OCI-LY7 (cell line): Measurements from ENCODE around the gene RRP12. TPM values are rescaled to one million over a fixed set of nuclear protein-coding genes. Genes with fewer than 3 reads are reported as not detected.

ENCODE experiments used
- BruUV-seq: library from RNA; stranded (reverse); fragments of 400-500 nt; replicated peaks from 2 replicates; lab custom pipeline; 2021; lab: Mats Ljungman, UMichigan
- CTCF ChIA-PET: fragments of 300-600 bp; sonication (Branson Sonifier 250); formaldehyde crosslinking; loops from one replicate; lab custom pipeline; 2022; ENCODE audit warnings: antibody characterized with exemption; ENCODE audit not compliant: unreplicated experiment; lab: Charles Lee
- POLR2A ChIA-PET: fragments of 300-600 bp; sonication (Branson Sonifier 250); formaldehyde crosslinking; loops from one replicate; lab custom pipeline; 2022; ENCODE audit warnings: antibody characterized with exemption; lab: Charles Lee
- DNase-seq: peaks from one replicate; pipeline ENCODE4 v3.0.0-alpha.2; 2015; ENCODE audit warnings: low spot score
- H2AFZ ChIP-seq: fragments of 200-600 bp; sonication (generic), shearing (Covaris generic); 2 replicates; pipeline ENCODE4 v1.6.1; 2014; ENCODE audit warnings: mild to moderate bottlenecking, antibody characterized with exemption, low read length, moderate library complexity
- H3K27ac ChIP-seq: fragments of 200-600 bp; sonication (generic); 2 replicates; pipeline ENCODE4 v1.5.1; 2014; ENCODE audit warnings: mixed run types, low read depth, mild to moderate bottlenecking, moderate library complexity, low read length, inconsistent platforms; ENCODE audit not compliant: poor library complexity, severe bottlenecking
- H3K36me3 ChIP-seq: fragments of 200-600 bp; sonication (generic); 2 replicates; pipeline ENCODE4 v1.6.1; 2014; ENCODE audit warnings: mild to moderate bottlenecking, antibody characterized with exemption, low read length, moderate library complexity, mixed read lengths; ENCODE audit not compliant: insufficient read depth
- H3K4me1 ChIP-seq: fragments of 200-600 bp; sonication (generic); 2 replicates; pipeline ENCODE4 v1.5.1; 2014; ENCODE audit warnings: mild to moderate bottlenecking, low read length; ENCODE audit not compliant: insufficient read depth, poor library complexity, severe bottlenecking
- H3K4me2 ChIP-seq: fragments of 200-600 bp; sonication (generic); 2 replicates; pipeline ENCODE4 v1.6.1; 2014; ENCODE audit warnings: mild to moderate bottlenecking, low read length
- H3K4me3 ChIP-seq: fragments of 200-600 bp; sonication (generic); 2 replicates; pipeline ENCODE4 v1.5.1; 2014; ENCODE audit warnings: mild to moderate bottlenecking, low read depth, low read length; ENCODE audit not compliant: poor library complexity, severe bottlenecking
- H3K79me2 ChIP-seq: fragments of 200-600 bp; sonication (generic); 2 replicates; pipeline ENCODE4 v1.6.1; 2016; ENCODE audit warnings: low read depth, mild to moderate bottlenecking, low read length, moderate library complexity, mixed read lengths; ENCODE audit not compliant: insufficient read depth
- H3K9me2 ChIP-seq: fragments of 200-600 bp; sonication (generic); 2 replicates; pipeline ENCODE4 v1.6.1; 2016; ENCODE audit warnings: mild to moderate bottlenecking, low read length, mixed read lengths; ENCODE audit not compliant: insufficient read depth
- H3K9me3 ChIP-seq: fragments of 200-600 bp; sonication (generic); 2 replicates; pipeline ENCODE4 v1.6.1; 2014; ENCODE audit warnings: mild to moderate bottlenecking, mixed run types, low read length, mixed read lengths
- H4K20me1 ChIP-seq: fragments of 200-600 bp; sonication (generic); 2 replicates; pipeline ENCODE4 v1.6.1; 2014; ENCODE audit warnings: mild to moderate bottlenecking, antibody characterized with exemption, low read length, moderate library complexity, mixed read lengths; ENCODE audit not compliant: insufficient read depth
- EZH2phosphoT487 ChIP-seq: fragments of 200-600 bp; sonication (generic); IDR thresholded peaks from 2 replicates; pipeline ENCODE4 v1.6.1; 2018; ENCODE audit warnings: low read depth, borderline replicate concordance, mild to moderate bottlenecking, mixed run types, antibody characterized with exemption, low read length, moderate library complexity, mixed read lengths
- intact Hi-C: fragments of 100-400 bp; cut with micrococcal nuclease; formaldehyde crosslinking; loops from one replicate; pipeline ENCODE4 v1.10.0; 2022; ENCODE audit not compliant: unreplicated experiment
- total RNA-seq, 2 experiments: library from RNA; depleted of rRNA in 1 of 2; stranded (reverse); fragments of >200 nt in 1 of 2; shearing (Covaris generic) in 1 of 2; gene quantifications; 2 replicates each; pipeline ENCODE4 v1.2.3, GENCODE V29; 2014 to 2022
- TF ChIP-seq, protein P1 (sequence below): fragments of 200-600 bp; sonication (generic); conservative IDR thresholded peaks from 2 replicates; pipeline ENCODE4 v1.5.1; 2014; ENCODE audit warnings: mild to moderate bottlenecking, antibody characterized with exemption, low read length, moderate library complexity, mixed read lengths

The RRP12 gene
- total RNA-seq, 2 experiments from 2014 or later = 32.1 to 39.3 TPM

DNA sequence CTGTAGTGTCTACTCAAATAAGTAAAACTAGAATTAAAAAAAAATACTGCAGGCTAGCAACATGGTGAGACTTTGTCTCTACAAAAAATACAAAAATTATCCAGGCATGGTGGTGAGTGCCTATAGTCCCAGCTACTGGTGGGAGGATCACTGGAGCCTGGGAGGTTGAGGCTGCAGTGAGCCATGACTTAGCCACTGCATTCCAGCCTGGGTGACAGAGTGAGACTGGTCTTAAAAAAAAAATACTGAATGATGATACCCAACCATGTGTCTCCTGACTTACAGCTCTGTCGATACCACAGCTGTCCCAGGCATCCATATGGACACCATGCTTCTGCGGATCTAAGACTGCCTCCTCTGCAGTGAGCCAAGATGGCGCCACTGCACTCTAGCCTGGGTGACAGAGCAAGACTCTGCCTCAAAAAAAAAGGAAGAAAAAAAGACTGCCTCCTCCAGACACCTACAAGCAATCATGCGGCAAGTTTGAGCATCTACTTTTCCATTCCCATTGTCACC lies 90.0 kb downstream of the RRP12 start:
- no peak for DNase-seq
- intact Hi-C loops = no loop called here
- H2AFZ ChIP-seq = no peak overlapping the region
- TF ChIP-seq, protein P1, sequence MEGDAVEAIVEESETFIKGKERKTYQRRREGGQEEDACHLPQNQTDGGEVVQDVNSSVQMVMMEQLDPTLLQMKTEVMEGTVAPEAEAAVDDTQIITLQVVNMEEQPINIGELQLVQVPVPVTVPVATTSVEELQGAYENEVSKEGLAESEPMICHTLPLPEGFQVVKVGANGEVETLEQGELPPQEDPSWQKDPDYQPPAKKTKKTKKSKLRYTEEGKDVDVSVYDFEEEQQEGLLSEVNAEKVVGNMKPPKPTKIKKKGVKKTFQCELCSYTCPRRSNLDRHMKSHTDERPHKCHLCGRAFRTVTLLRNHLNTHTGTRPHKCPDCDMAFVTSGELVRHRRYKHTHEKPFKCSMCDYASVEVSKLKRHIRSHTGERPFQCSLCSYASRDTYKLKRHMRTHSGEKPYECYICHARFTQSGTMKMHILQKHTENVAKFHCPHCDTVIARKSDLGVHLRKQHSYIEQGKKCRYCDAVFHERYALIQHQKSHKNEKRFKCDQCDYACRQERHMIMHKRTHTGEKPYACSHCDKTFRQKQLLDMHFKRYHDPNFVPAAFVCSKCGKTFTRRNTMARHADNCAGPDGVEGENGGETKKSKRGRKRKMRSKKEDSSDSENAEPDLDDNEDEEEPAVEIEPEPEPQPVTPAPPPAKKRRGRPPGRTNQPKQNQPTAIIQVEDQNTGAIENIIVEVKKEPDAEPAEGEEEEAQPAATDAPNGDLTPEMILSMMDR = no peak
- no peak for TF ChIP-seq EZH2phosphoT487
- no peaks in the 10 kb centered on the region for H3K36me3 ChIP-seq
- H3K4me3 ChIP-seq = no peak overlapping the region
- H3K4me1 ChIP-seq = no peaks in the 10 kb centered on the region
- no peaks in the 10 kb centered on the region for H3K9me3 ChIP-seq
- H3K27ac ChIP-seq = no peak overlapping the region
- no peaks in the 10 kb centered on the region for H3K79me2 ChIP-seq
- no peaks in the 10 kb centered on the region for H4K20me1 ChIP-seq
- no peaks in the 10 kb centered on the region for H3K9me2 ChIP-seq
- H3K4me2 ChIP-seq = no peak overlapping the region
- ChIA-PET POLR2A (no interaction called here), CTCF (no interaction called here)
- BruUV-seq = no TSS peak

DNA sequence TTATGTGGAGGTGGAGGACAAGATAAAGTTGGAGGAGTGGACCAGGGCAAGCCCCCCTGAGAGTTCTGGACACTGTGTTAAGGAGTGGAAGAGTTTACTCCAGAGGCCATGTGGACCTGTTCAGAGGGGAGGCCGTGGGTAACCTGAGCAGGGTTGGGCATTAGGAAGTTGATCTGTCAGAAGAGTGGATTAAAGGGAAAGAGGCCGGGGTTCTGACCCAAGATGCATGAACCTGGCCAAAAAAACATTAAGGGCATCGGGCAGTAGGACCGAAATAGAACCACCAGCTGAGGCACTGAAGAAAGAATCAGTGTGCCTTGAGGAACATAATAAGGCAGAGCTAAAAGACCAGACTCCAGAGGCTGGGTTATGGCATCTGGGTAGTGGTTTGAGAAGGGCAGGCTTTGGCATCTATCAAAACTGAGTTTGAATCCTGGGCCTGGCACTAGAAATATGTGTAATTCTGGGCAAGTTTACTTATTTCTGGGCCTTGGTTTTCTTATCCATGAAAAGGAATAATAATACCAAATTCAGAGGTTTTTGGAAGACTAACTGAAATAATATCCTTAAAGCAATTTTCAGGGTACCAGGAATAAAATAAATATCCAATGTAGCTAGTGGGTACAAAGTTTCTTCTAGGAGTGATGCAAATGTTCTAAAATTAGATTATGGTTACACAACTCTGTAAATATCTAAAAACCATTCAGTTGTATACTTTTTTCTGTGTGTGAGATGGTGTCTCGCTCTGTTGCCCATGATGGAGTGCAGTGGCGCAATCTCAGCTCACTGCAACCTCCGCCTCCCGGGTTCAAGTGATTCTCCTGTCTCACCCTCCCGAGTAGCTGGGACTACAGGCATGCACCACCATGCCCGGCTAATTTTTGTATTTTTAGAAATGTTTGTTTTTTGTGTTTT lies 93.0 kb downstream of the RRP12 start:
- Histone ChIP-seq H3K4me2 (no peak overlapping the region), H3K4me3 (no peak overlapping the region), H3K9me3 (no peaks in the 10 kb centered on the region), H3K27ac (no peak overlapping the region), H2AFZ (no peak overlapping the region), H3K79me2 (no peaks in the 10 kb centered on the region), H3K4me1 (no peaks in the 10 kb centered on the region), H3K36me3 (no peaks in the 10 kb centered on the region), H4K20me1 (no peaks in the 10 kb centered on the region), H3K9me2 (no peaks in the 10 kb centered on the region)
- ChIA-PET CTCF (no interaction called here), POLR2A (interaction anchor here (1.1 kb wide), 1 partner anchor 42 kb away, joined by 3 read pairs; no protein-coding TSS in a partner anchor)
- intact Hi-C loops = no loop called here
- TF ChIP-seq, protein P1 = no peak
- no peak for TF ChIP-seq EZH2phosphoT487
- no TSS peak for BruUV-seq
- no peak for DNase-seq

DNA sequence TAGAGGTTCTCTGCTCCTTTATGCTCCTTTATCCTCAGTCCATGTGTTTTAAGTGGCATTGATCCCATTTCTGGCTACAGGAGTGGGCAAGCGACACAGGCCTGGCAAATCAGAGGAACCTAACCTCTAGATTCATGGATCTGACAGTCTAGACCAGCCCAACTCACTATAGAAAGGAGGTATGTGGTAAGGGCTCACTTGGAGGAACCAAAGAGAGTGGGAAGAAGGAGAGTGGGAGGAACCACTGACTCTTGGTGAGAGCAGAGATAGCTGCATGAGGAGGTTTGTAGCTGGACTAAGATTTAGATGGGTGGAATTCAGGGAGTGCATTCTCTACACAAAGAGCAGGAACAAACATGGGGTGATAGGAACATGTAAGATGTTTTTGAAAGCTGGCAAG lies 93.7 kb downstream of the RRP12 start:
- Histone ChIP-seq H3K4me2 (no peak overlapping the region), H3K27ac (no peak overlapping the region), H3K4me3 (no peak overlapping the region), H3K4me1 (no peaks in the 10 kb centered on the region), H3K36me3 (no peaks in the 10 kb centered on the region), H4K20me1 (no peaks in the 10 kb centered on the region), H3K9me2 (no peaks in the 10 kb centered on the region), H3K9me3 (no peaks in the 10 kb centered on the region), H3K79me2 (no peaks in the 10 kb centered on the region), H2AFZ (no peak overlapping the region)
- TF ChIP-seq EZH2phosphoT487 = no peak
- TF ChIP-seq, protein P1 = no peak
- DNase-seq = no peak
- BruUV-seq = no TSS peak
- ChIA-PET CTCF (no interaction called here), POLR2A (interaction anchor here (1.1 to 1.4 kb wide), 2 partner anchors 9 to 41 kb away, joined by 3 to 4 read pairs; no protein-coding TSS in a partner anchor)
- intact Hi-C loops = no loop called here
